Measurements from ENCODE around the gene ETV6.
A peak's percentile ranks its signal among the peaks of the same experiment; 100 is the strongest.

The ETV6 gene

GRCh38 chr12:11825278-11825677, 175.8 kb downstream of the ETV6 start:
- no peak for DNase-seq (ENCODE audit: low read depth, low spot score)

GRCh38 chr12:11826574-11826973, 177.1 kb downstream of the ETV6 start:
- no peak for DNase-seq (ENCODE audit: low read depth, low spot score)

- peak; percentile 61 for DNase-seq (ENCODE audit: low read depth, low spot score)
These were observed 177.9 kb downstream of the ETV6 start for GRCh38 chr12:11827091-11828061.

GRCh38 chr12:11829764-11830194, 180.3 kb downstream of the ETV6 start:
- no peak for DNase-seq (ENCODE audit: low read depth, low spot score)

- no peak for DNase-seq (ENCODE audit: low read depth, low spot score)
These were observed 180.9 kb downstream of the ETV6 start for GRCh38 chr12:11830307-11830801.

- peak; percentile 29 for DNase-seq (ENCODE audit: low read depth, low spot score)
These were observed 182.6 kb downstream of the ETV6 start for GRCh38 chr12:11832093-11832492.

- no peak for DNase-seq (ENCODE audit: low read depth, low spot score)
These were observed 183.9 kb downstream of the ETV6 start for GRCh38 chr12:11833174-11833895.

- DNase-seq (ENCODE audit: low read depth, low spot score): no peak
These were observed 184.8 kb downstream of the ETV6 start for GRCh38 chr12:11834104-11834812.

GRCh38 chr12:11834931-11835330, 185.5 kb downstream of the ETV6 start:
- DNase-seq (ENCODE audit: low read depth, low spot score): no peak

GRCh38 chr12:11836282-11837151, 187.0 kb downstream of the ETV6 start:
- DNase-seq (ENCODE audit: low read depth, low spot score): no peak

- no peak for DNase-seq (ENCODE audit: low read depth, low spot score)
These were observed 187.9 kb downstream of the ETV6 start for GRCh38 chr12:11837216-11837934.

GRCh38 chr12:11838403-11838802, 188.9 kb downstream of the ETV6 start:
- no peak for DNase-seq (ENCODE audit: low read depth, low spot score)

GRCh38 chr12:11839091-11839641, 189.7 kb downstream of the ETV6 start:
- peak; percentile 86 for DNase-seq (ENCODE audit: low read depth, low spot score)

GRCh38 chr12:11840366-11840765, 190.9 kb downstream of the ETV6 start:
- no peak for DNase-seq (ENCODE audit: low read depth, low spot score)

GRCh38 chr12:11846488-11846887, 197.0 kb downstream of the ETV6 start:
- no peak for DNase-seq (ENCODE audit: low read depth, low spot score)

- no peak for DNase-seq (ENCODE audit: low read depth, low spot score)
These were observed 198.1 kb downstream of the ETV6 start for GRCh38 chr12:11847539-11847938.

GRCh38 chr12:11849757-11850504, 200.5 kb downstream of the ETV6 start:
- DNase-seq (ENCODE audit: low read depth, low spot score): no peak

GRCh38 chr12:11853126-11853525, 203.7 kb downstream of the ETV6 start:
- DNase-seq (ENCODE audit: low read depth, low spot score): no peak

GRCh38 chr12:11854011-11854499, 204.6 kb downstream of the ETV6 start:
- no peak for DNase-seq (ENCODE audit: low read depth, low spot score)
